ACC112 (cell line): ENCODE data around the gene ARHGAP10.

ENCODE experiments used
- H2AFZ ChIP-seq: fragments of 200-600 bp; sonication (generic); one replicate; pipeline ENCODE4 v1.6.0; 2017; ENCODE audit warnings: antibody characterized with exemption, low read length; ENCODE audit not compliant: unreplicated experiment
- H3K27ac ChIP-seq: fragments of 200-600 bp; sonication (generic); 2 replicates; pipeline ENCODE4 v1.5.1; 2014; ENCODE audit warnings: low read depth, mild to moderate bottlenecking, antibody characterized with exemption, low read length, moderate library complexity
- H3K27me3 ChIP-seq: fragments of 200-600 bp; sonication (generic); 2 replicates; pipeline ENCODE4 v1.6.1; 2014; ENCODE audit warnings: mild to moderate bottlenecking, antibody characterized with exemption, low read length, moderate library complexity, mixed read lengths; ENCODE audit not compliant: insufficient read depth
- H3K36me3 ChIP-seq: fragments of 200-600 bp; sonication (generic); 2 replicates; pipeline ENCODE4 v1.6.1; 2016; ENCODE audit warnings: mild to moderate bottlenecking, antibody characterized with exemption, low read length, moderate library complexity, mixed read lengths; ENCODE audit not compliant: insufficient read depth
- H3K4me1 ChIP-seq: fragments of 200-600 bp; sonication (generic); one replicate; pipeline ENCODE4 v1.6.1; 2016; ENCODE audit warnings: low read length, mixed read lengths; ENCODE audit not compliant: insufficient read depth, unreplicated experiment, control insufficient read depth
- H3K4me3 ChIP-seq: fragments of 200-600 bp; sonication (generic); 2 replicates; pipeline ENCODE4 v1.5.1; 2014; ENCODE audit warnings: mild to moderate bottlenecking, low read depth, low read length
- H3K79me2 ChIP-seq: fragments of 200-600 bp; sonication (generic); one replicate; pipeline ENCODE4 v1.6.0; 2016; ENCODE audit warnings: low read length; ENCODE audit not compliant: control insufficient read depth, unreplicated experiment, insufficient read depth

The ARHGAP10 gene, protein sequence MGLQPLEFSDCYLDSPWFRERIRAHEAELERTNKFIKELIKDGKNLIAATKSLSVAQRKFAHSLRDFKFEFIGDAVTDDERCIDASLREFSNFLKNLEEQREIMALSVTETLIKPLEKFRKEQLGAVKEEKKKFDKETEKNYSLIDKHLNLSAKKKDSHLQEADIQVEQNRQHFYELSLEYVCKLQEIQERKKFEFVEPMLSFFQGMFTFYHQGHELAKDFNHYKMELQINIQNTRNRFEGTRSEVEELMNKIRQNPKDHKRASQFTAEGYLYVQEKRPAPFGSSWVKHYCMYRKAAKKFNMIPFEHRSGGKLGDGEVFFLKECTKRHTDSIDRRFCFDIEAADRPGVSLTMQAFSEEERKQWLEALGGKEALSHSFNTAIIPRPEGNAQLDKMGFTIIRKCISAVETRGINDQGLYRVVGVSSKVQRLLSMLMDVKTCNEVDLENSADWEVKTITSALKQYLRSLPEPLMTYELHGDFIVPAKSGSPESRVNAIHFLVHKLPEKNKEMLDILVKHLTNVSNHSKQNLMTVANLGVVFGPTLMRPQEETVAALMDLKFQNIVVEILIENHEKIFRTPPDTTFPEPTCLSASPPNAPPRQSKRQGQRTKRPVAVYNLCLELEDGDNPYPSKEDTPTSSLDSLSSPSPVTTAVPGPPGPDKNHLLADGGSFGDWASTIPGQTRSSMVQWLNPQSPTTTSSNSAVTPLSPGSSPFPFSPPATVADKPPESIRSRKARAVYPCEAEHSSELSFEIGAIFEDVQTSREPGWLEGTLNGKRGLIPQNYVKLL

DNA sequence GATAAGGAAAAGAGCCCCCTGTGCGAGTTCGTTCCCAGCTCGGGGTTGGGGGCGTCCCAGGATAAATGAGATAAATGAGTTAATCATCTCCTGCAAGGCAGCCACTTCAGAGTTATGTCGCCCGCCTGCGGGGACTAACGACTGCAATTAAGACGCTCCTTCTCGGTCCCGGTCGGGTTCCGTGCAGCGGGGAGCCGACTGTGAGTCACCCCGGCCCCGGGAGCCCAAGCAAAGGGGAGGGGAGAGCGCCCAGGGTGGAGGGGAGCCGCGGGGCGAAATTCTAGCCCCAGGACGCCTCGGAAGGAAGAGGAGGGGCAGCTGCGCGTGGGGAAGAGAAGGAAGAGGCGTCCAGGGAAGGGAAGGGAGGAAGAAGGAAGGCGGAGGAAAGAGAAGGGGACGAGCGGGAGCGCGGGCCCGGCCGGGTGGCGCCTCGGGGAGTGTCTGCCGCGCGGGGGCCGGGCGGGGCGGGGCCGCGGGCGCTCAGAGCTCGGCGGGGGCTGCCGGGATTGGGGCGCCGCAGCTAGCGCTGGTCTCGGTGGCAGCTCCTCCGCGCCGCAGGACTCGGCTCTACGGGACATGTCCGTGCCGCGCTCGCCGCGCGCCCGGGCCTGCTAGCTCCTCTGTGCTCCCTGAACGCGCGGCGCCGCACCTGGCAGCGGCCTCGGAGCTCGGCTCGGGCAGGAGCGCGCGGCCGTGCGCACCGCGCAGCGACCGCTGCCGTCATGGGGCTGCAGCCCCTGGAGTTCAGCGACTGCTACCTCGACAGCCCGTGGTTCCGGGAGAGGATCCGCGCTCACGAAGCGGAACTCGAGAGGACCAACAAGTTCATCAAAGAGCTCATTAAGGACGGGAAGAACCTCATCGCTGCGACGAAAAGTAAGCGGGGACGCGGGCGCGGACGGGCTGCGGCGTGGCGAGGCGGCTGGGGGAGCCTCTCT, at the start of gene ARHGAP10:
ARHGAP10 (plus strand) TSS at position 509 of the 938 bp plus-strand sequence; CDS start at position 723, 214 bp downstream.
- H3K79me2 ChIP-seq, result peaks cover 48% of the 10 kb centered on the region
- no peaks in the 10 kb centered on the region for H3K36me3 ChIP-seq
- H3K4me1 ChIP-seq, result peaks cover 28% of the 10 kb centered on the region
- no peaks in the 10 kb centered on the region for H3K27me3 ChIP-seq
- H3K4me3 ChIP-seq, result peak within 1 kb of the TSS; percentile 87
- peak within 1 kb of the TSS; percentile 50 for H3K27ac ChIP-seq
- H2AFZ ChIP-seq, result peak within 1 kb of the TSS; percentile 44

DNA sequence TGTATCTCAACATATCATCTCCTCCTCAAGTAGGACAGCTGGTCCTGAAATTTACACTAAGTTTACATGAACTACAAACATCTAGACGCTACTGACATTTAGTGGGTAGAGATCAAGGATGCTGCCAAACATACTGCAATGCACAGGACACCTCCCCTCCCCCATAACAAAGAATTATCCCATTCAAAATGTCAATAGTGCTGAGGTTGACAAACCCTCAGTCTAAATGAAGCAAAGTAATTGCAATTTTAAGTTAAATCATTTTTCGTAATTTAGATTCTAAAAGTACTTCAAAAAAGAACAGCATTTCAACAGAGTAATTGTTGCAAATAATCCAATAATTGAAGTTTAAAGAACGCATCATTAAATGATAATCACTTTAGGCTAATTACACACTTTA, 49.1 kb upstream of the ARHGAP10 start:
- peaks cover 36% of the 10 kb centered on the region for H3K79me2 ChIP-seq
- no peak overlapping the region for H2AFZ ChIP-seq
- peaks cover 11% of the 10 kb centered on the region for H3K4me1 ChIP-seq
- H3K36me3 ChIP-seq, result peaks cover 4% of the 10 kb centered on the region; the same call in 1 of the 2 replicates
- H3K27me3 ChIP-seq, result no peaks in the 10 kb centered on the region
- H3K4me3 ChIP-seq, result peak overlapping the region; percentile 87
- peak overlapping the region; percentile 75; the same call in 1 of the 2 replicates for H3K27ac ChIP-seq

DNA sequence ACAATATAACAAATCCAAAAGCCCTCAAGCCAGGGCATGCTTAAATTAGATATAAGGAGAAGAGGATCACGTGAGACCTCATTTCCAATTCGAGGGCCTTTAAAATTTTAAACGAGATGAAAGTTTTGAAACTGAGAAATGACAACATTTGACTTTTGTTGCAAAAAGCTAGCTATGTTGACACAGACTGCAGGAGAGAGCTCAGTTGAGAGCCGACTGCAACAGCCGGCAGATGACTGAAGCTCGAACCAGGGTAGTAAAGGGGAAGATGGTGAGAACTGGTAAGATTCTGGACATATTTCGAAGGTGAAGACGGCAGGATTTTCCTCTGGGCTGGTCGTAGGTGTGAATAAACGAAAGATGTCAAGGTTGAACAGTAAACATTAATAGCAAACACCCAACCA, 48.7 kb upstream of the ARHGAP10 start:
- Histone ChIP-seq H3K27me3 (no peaks in the 10 kb centered on the region), H3K4me1 (peaks cover 11% of the 10 kb centered on the region), H3K4me3 (peak overlapping the region; percentile 87), H2AFZ (peak overlapping the region; percentile 99), H3K27ac (peak overlapping the region; percentile 75), H3K79me2 (peaks cover 36% of the 10 kb centered on the region), H3K36me3 (peaks cover 4% of the 10 kb centered on the region; the same call in 1 of the 2 replicates)

DNA sequence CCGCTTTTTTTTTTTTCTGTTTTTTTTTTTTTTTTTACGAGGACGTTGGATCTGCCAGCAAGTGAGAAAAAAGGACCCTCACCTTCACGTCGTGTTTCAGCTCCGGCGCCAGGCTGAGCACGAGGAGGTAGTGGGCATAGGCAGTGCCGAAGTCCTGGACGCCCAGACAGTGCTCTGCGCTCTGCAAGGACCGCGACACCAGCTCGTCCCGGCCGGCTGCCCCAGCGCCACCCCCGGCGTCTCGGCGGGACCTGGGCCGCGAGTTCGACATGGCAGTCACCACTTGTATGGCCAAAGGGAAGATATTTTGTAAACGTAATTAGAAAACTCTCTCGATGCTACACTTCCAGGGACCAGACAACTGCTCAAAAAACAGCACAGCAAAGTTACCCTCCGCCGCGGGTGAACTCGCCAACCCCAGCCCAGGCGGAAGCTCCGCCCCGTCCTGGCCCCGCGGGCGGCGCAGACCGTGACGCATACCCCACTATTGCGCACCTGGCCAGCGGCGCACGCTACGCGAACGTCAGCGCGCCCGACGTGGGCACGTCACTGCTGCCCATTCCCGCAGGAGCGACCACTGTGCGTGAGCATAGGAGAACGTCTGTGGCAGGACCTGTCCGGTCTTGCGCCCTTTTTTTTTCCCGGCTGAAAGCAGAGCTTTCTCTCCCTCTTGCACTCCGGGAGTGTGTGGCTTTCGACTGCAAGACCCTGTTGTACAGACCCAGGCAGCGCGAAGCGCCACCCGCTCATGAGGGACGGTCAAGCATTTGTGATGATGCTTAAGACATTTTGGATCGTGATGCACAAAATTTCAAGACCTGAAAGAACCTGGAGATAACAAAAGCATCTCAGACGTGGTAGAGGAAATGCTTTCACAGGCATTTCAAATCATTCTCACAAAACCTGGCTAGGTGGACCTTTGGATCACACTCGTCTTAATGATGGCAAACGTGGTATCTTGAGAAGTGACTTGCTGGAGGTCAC, 47.9 kb upstream of the ARHGAP10 start, which contains the start of gene PRMT9:
PRMT9 (minus strand) TSS at position 447 of the 984 bp plus-strand sequence; CDS start at position 271, 176 bp downstream.
- Histone ChIP-seq H3K4me3 (peak within 1 kb of the TSS; percentile 87), H2AFZ (peak within 1 kb of the TSS; percentile 99), H3K79me2 (peaks cover 32% of the 10 kb centered on the region), H3K36me3 (0 out of 2 replicates have a peak, but pooled peaks cover 1% of the 10 kb centered on the region), H3K4me1 (peaks cover 11% of the 10 kb centered on the region), H3K27me3 (no peaks in the 10 kb centered on the region), H3K27ac (peak within 1 kb of the TSS; percentile 75)

DNA sequence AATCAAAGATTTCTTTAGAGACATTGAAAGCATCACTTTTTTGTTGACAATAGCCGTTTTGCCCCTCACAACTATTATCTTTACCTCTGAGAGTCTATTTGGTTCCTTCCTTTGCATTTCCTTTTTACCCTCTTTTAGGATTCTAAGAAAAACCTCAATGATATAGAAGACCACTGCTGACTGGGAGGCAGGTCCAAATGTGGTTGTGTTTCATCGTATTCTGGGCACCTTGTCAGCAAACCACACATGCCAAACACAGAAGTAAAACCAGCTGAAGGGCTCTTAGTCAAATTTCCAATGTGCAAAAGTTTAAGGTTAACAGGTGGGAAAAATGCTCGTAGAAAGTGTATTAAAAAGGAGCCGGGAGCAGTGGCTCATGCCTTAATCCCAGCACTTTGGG, 42.8 kb upstream of the ARHGAP10 start:
- Histone ChIP-seq H3K4me3 (no peak overlapping the region), H3K79me2 (no peaks in the 10 kb centered on the region), H3K27ac (no peak overlapping the region), H2AFZ (no peak overlapping the region), H3K36me3 (no peaks in the 10 kb centered on the region), H3K4me1 (peaks cover 6% of the 10 kb centered on the region), H3K27me3 (no peaks in the 10 kb centered on the region)

DNA sequence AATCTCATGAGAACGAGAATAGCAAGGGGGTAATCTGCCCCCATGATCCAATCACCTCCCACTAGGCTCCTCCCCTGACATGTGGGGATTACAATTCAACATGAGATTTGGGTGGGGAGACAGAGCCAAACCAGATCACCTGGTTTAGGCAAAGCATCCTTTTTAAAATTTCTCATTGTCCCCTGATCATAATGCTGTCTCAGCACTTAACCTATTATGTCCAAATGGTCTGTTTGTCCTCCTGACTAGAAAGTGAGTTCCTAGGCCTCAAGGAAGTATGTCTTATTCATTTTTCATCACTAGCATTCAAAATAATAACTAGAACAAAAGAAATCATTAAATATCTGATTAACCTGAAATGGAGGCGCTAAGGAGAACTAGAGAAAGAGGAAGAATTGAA, 40.1 kb upstream of the ARHGAP10 start:
- Histone ChIP-seq H2AFZ (no peak overlapping the region), H3K27ac (no peak overlapping the region), H3K27me3 (no peaks in the 10 kb centered on the region), H3K4me3 (no peak overlapping the region), H3K79me2 (no peaks in the 10 kb centered on the region), H3K36me3 (no peaks in the 10 kb centered on the region), H3K4me1 (no peaks in the 10 kb centered on the region)

DNA sequence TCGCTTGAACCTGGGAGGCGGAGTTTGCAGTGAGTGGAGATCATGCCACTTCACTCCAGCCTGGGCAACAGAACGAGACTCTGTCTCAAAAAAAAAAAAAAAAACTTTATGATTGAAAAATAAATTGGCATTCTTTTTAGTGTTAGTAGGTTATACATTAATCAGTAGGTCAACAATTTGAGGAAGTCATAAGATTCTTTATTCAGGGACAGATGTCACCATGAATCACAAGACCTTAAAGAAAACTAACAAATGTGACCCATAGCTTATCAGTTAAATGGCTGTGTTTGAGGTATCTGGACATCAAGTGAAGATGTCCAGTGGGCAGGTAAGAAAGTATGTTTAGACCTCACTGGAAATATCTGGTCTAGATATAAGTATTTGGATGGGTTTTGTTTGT, 38.7 kb upstream of the ARHGAP10 start:
- no peaks in the 10 kb centered on the region for H3K4me1 ChIP-seq
- no peaks in the 10 kb centered on the region for H3K79me2 ChIP-seq
- H3K27ac ChIP-seq, result no peak overlapping the region
- no peak overlapping the region for H2AFZ ChIP-seq
- H3K36me3 ChIP-seq, result no peaks in the 10 kb centered on the region
- no peaks in the 10 kb centered on the region for H3K27me3 ChIP-seq
- no peak overlapping the region for H3K4me3 ChIP-seq

DNA sequence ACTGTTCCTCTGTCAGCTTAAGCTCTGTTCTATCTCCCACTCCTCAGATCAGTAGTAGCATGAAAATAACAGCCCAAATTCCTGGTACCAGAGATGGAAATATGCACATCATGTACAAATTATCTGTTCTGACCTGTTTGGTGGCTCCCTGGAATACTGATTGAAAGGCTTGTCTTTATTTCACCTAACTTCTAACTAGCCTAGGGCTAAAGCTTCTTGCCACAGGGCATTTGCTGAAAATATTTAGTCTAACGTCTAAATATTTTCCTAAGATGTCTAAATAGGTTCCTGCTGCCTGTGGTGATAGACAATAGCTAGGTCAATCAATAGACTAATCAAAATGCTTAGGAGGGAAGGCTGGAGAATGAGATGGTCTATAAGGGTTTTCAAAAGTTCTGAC, 35.0 kb upstream of the ARHGAP10 start:
- Histone ChIP-seq H3K4me3 (no peak overlapping the region), H3K27me3 (no peaks in the 10 kb centered on the region), H3K36me3 (no peaks in the 10 kb centered on the region), H3K4me1 (no peaks in the 10 kb centered on the region), H3K79me2 (no peaks in the 10 kb centered on the region), H3K27ac (no peak overlapping the region), H2AFZ (no peak overlapping the region)

DNA sequence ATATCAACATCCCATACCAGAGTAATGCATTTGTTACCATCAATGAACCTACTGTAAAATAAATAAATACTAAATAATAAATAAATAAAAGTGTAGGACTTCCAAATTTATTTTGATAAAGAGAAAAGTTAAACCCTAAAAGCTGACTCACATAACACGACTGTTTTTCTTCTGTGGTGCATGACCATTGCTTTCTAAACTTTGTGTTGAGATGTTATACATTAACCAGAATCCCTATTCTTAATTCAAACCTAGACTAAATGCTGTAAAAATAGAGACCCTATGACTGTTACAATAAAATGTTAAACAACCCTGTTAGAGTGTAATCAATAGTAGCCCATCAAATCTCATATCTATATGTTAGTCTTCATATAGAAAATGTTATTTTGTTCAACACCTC, 27.0 kb upstream of the ARHGAP10 start:
- Histone ChIP-seq H3K4me1 (no peaks in the 10 kb centered on the region), H2AFZ (no peak overlapping the region), H3K79me2 (no peaks in the 10 kb centered on the region), H3K36me3 (no peaks in the 10 kb centered on the region), H3K27ac (no peak overlapping the region), H3K27me3 (no peaks in the 10 kb centered on the region), H3K4me3 (no peak overlapping the region)
